Peyer's patch (tissue), 4 donors: Measurements from ENCODE around the gene SQSTM1.

Source experiments
- POLR2A ChIP-seq, 2 donors: fragments of 450-650 bp; IDR thresholded peaks; one replicate each; pipeline ENCODE4 v1.5.1; 2017; ENCODE audit warnings: antibody characterized with exemption in 2 of 2, mild to moderate bottlenecking in 2 of 2, moderate library complexity in 2 of 2
- TF ChIP-seq, protein P1 (sequence below), 6 experiments: fragments of 450-650 bp in 4 of 6; fragments of 200-600 bp in 2 of 6; sonication (generic) in 1 of 6; IDR thresholded peaks; one replicate each; pipeline ENCODE4 v1.5.1; 2017 to 2019; ENCODE audit warnings: antibody characterized with exemption in 6 of 6, mild to moderate bottlenecking in 3 of 6, moderate library complexity in 1 of 6

DNA sequence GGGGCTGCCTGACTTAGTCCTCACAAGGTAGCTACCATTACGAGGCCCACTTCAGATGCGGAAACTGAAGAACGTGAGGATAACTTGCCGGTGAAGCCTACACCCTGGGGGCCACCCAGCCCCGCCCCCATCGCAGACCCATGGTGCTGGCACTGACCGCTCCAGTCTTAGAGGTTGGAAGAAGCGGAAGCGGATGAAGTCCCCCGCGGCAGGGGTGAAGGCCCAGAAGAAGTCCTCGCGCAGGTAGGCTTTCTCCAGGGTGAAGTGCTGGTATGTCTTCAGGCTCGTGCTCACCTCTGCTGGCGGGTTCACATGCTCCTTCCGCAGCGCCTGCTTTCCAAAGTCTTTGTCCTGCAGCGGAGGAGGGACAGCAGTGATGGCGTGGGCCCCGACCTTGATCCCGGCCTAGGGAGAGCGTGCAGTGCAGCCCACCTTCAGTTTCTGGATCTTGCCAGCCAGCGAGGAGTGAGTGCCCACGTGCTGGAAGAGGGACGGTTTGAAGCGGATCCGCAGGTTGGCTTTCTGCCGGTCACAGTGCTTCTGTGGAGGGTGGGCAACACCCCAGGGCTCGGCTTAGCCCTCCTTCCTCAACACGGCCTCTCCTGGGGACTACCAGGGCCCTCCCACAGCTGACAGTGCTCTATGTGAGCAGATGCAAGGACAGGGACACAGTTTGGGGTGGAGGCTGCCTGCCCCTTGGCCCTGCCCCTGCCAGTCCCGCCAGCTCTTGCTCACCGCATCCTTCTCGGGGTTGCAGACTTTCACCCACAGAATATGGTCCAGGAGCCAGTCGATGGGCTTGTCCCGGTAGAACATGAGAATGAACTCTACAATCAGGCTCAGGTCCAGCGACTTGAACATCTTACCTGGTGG is 21.7 kb upstream of the SQSTM1 start:
- TF ChIP-seq, protein P1, sequence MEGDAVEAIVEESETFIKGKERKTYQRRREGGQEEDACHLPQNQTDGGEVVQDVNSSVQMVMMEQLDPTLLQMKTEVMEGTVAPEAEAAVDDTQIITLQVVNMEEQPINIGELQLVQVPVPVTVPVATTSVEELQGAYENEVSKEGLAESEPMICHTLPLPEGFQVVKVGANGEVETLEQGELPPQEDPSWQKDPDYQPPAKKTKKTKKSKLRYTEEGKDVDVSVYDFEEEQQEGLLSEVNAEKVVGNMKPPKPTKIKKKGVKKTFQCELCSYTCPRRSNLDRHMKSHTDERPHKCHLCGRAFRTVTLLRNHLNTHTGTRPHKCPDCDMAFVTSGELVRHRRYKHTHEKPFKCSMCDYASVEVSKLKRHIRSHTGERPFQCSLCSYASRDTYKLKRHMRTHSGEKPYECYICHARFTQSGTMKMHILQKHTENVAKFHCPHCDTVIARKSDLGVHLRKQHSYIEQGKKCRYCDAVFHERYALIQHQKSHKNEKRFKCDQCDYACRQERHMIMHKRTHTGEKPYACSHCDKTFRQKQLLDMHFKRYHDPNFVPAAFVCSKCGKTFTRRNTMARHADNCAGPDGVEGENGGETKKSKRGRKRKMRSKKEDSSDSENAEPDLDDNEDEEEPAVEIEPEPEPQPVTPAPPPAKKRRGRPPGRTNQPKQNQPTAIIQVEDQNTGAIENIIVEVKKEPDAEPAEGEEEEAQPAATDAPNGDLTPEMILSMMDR (IDR thresholded peaks at IDR 0.05), result no peak
- no peak for TF ChIP-seq POLR2A (IDR thresholded peaks at IDR 0.05)
